Pulmonary artery endothelial cell (primary cell): ENCODE data around the gene RPL27A. TPM values are rescaled to one million over a fixed set of nuclear protein-coding genes. Genes with fewer than 3 reads are reported as not detected.

Experiments used
- DNase-seq: peaks from one replicate; pipeline ENCODE4 v3.0.0-alpha.2; 2011; ENCODE audit warnings: low read depth, low spot score
- total RNA-seq: library from RNA; depleted of rRNA; stranded (reverse); fragments of >200 nt; gene quantifications from 2 replicates; pipeline ENCODE4 v1.2.3, GENCODE V29; 2014

The RPL27A gene
- total RNA-seq, 1 donor from 2014 or later = 1,292 TPM

GRCh38 chr11:8698917-8699441 lies 16.4 kb downstream of the RPL27A start:
- no peak for DNase-seq

GRCh38 chr11:8699903-8700302 lies 17.3 kb downstream of the RPL27A start:
- DNase-seq = no peak

GRCh38 chr11:8701891-8702597 lies 19.5 kb downstream of the RPL27A start:
- DNase-seq = no peak

- DNase-seq = no peak
Observed at GRCh38 chr11:8702598-8702915, 20.0 kb downstream of the RPL27A start.

GRCh38 chr11:8704136-8704535 lies 21.5 kb downstream of the RPL27A start:
- DNase-seq = no peak

GRCh38 chr11:8705146-8705545 lies 22.6 kb downstream of the RPL27A start:
- no peak for DNase-seq

GRCh38 chr11:8706673-8707432 lies 24.3 kb downstream of the RPL27A start:
- DNase-seq = no peak

- DNase-seq = no peak
Observed at GRCh38 chr11:8707541-8708191, 25.1 kb downstream of the RPL27A start.

- DNase-seq = no peak
Observed at GRCh38 chr11:8709002-8709672, 26.5 kb downstream of the RPL27A start.

GRCh38 chr11:8709777-8710176 lies 27.2 kb downstream of the RPL27A start:
- no peak for DNase-seq

GRCh38 chr11:8711895-8712442 lies 29.4 kb downstream of the RPL27A start:
- DNase-seq = no peak

GRCh38 chr11:8712506-8712905 lies 29.9 kb downstream of the RPL27A start:
- no peak for DNase-seq

GRCh38 chr11:8713760-8714454 lies 31.3 kb downstream of the RPL27A start:
- no peak for DNase-seq

- no peak for DNase-seq
Observed at GRCh38 chr11:8714622-8715225, 32.1 kb downstream of the RPL27A start.

- no peak for DNase-seq
Observed at GRCh38 chr11:8715501-8715900, 32.9 kb downstream of the RPL27A start.

GRCh38 chr11:8717544-8717875 lies 34.9 kb downstream of the RPL27A start:
- no peak for DNase-seq

- peak; percentile 41 for DNase-seq
Observed at GRCh38 chr11:8717876-8718753, 35.5 kb downstream of the RPL27A start.

- peak; percentile 24 for DNase-seq
Observed at GRCh38 chr11:8719211-8719649, 36.6 kb downstream of the RPL27A start.

GRCh38 chr11:8719721-8720120 lies 37.1 kb downstream of the RPL27A start:
- no peak for DNase-seq
